CD1c-positive myeloid dendritic cell (primary cell): ENCODE results near the gene GOLM1.
A peak's percentile ranks its signal among the peaks of the same experiment; 100 is the strongest.
"Not testable (repeated sequence)": the region's sequence is repeated elsewhere in the genome, so short reads cannot be mapped to it uniquely, and the experiment has no call there.

Experiments
- DNase-seq: peaks from one replicate; pipeline ENCODE4 v3.0.0-alpha.2; 2016; ENCODE audit errors: extremely low spot score

GOLM1 gene, protein sequence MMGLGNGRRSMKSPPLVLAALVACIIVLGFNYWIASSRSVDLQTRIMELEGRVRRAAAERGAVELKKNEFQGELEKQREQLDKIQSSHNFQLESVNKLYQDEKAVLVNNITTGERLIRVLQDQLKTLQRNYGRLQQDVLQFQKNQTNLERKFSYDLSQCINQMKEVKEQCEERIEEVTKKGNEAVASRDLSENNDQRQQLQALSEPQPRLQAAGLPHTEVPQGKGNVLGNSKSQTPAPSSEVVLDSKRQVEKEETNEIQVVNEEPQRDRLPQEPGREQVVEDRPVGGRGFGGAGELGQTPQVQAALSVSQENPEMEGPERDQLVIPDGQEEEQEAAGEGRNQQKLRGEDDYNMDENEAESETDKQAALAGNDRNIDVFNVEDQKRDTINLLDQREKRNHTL

DNA sequence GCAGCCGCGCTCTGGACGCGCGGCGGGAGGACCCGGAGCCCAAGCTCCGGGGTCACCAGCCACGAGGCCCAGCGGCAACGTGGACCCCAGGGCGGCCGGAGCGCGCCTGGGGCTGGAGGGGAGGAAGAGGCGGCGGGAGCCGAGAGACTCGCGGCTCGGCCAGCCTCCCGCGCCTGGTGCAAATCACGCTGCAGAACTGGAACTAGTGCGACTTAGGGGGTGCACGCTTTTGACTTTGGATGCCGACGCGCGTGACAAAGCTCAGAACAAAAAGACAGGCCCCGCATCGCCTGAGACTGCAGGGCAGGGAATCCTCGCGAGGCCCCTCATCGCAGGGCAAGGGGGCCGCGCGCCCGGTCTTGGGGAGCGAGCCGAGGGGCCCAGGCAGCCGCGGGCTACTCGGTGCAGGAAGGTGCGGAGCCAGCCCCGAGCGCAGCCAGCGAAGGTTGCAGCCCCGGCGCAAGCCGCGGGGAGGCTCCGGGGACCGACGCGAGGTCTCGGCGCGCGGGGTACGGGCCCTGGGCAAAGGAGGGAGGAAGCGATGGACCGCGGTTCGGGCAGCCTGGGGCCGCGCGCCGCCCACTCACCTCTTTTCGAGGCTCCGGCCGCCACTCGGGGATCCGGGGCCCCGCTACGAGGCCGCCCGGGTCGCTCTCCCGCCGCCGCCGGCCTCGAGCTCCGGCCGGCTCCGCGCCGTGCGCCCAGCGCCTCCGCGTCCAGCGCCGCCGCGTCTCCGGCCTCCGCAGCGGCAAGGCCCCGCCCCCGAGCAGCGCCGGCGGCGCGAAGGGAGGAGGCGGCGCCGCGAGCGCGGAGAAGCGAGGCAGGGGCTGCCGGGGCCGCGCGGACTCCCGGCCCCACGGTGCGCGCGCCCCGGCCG is at the start of gene GOLM1:
Gene GOLM1 (minus strand): TSS at position 735 of the 877 bp plus-strand sequence. CDS start 20,238 bp downstream, outside the sequence.
- DNase-seq = peak; percentile 74

DNA sequence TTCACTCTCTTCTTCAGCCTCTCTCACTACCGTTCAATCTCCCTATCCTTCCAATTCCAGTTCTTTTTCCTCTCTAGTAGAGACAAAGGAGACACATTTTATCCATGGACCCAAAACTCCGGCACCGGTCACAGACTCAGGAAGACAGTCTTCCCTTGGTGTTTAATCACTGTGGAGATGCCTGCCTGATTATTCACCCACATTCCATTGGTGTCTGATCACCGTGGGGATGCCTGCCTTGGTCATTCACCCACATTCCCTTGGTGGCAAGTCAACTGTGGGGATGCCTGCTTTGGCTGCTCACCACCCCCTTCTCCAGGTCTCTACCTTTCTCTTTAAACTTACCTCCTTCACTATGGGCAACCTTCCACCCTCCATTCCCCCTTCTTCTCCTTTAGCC is 47.3 kb upstream of the GOLM1 start:
- not testable (repeated sequence) for DNase-seq

DNA sequence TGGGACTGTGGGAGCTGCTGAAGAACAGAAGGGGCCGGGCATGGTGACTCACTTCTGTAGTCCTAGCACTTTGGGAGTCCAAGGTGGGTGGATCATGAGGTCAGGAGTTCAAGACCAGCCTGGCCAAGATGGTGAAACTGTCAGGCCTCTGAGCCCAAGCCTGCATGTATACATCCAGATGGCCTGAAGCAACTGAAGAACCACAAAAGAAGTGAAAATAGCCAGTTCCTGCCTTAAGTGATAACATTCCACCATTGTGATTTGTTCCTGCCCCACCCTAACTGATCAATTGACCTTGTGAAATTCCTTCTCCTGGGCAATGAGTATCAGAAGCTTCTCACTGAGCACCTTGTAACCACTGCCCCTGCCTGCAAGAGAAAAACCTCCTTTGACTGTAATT is 46.6 kb upstream of the GOLM1 start:
- not testable (repeated sequence) for DNase-seq

DNA sequence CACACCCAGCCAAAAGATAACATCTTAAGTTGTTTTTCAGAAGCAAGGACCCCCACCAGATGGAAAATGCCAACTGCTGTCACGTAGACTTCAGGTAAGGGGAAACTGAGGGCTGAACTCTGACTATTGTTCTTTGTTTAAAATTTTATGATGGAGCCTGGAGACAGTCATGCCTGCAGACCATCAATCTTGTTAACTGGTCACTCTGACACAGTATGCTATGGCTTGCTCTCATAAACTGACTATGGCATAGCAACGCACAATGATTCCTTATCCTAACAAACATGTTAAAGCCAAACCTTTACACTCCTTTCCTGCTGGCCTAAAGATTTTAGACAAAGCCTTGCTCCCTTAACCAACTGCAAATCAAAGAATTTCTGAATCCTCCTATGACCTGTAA is 43.6 kb upstream of the GOLM1 start:
- DNase-seq = no peak

DNA sequence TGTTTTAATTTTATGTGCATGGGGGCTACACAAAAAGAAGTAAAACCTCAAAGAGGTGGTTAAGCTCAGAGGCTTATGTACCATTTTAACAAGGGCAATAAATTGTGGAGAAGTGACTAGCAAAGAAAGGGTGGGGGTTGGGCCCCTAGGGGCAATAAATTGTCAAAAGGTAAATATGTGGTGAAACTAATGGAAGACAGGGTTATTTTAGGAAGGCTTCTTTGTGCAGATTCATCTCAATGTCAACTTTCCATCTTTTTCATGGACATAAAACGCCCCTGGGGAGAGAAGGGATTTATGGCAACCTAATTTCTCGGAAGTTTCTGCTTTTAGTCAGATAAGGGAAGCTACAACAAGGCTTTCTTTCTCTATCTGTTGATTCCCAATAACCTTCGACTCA is 42.5 kb upstream of the GOLM1 start:
- DNase-seq = no peak

DNA sequence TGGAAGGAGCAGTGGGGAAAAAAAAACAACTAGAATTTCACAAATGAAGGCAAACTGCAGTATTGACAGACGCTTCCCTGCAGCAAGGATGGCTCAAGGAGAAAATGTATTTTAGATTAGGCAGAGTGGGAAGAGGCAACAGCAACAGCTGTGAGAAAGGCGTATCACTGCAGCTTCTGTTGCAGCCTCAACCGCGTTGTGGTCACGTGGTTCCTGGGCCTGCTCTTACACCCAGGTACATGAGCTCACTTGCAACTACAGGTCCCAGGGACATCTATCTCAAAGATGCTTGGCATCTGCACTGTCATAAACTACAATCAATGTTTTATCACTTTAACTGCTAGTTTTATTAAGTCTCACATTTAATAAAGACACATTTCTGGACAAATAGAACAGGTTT is 36.0 kb upstream of the GOLM1 start:
- no peak for DNase-seq

DNA sequence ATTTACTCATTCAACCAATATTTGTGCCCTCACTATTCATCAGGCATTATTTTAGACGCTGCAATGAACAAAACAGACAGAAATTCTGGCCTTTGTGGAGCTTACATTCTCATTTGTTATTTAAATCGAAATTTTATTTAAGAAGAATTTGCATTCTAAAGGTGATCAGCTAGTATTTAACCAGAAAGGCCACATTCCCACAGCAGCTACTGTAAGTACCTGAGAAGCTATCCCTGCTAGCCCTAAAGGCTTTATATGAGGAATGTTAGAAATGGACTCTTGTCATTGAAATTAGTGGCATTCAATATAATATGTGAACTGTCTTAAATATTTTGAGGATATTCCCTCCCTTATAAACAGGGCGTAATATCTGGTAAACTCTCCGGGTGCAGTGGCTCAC is 35.0 kb upstream of the GOLM1 start:
- DNase-seq = no peak

DNA sequence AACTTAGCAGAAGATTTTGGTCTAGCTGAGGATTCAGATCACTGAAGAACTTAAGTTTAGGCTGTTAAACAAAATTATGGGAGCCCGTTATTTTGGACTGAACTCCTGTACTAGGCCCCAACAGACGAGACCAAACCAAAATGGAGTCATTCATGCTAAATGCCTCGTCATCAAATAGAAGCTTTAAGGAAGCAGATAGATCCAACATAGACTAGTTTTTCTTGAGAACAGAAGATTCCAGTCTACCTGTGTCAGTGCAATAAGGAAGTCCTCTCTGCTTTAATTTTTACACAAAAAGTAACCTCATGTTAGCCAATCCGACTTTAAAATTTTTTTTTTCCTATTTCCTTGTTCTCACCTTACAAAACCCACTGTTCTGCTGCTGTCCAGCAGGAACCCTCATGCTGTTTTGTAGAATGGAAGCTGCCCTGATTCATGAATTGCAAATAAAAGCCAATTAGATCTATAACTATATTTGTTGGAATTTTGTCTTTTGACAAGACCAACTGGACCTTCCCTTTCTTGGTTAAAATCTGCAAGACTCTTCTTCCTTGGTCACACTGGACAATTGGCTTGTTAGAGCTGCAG is 29.0 kb upstream of the GOLM1 start:
- no peak for DNase-seq

DNA sequence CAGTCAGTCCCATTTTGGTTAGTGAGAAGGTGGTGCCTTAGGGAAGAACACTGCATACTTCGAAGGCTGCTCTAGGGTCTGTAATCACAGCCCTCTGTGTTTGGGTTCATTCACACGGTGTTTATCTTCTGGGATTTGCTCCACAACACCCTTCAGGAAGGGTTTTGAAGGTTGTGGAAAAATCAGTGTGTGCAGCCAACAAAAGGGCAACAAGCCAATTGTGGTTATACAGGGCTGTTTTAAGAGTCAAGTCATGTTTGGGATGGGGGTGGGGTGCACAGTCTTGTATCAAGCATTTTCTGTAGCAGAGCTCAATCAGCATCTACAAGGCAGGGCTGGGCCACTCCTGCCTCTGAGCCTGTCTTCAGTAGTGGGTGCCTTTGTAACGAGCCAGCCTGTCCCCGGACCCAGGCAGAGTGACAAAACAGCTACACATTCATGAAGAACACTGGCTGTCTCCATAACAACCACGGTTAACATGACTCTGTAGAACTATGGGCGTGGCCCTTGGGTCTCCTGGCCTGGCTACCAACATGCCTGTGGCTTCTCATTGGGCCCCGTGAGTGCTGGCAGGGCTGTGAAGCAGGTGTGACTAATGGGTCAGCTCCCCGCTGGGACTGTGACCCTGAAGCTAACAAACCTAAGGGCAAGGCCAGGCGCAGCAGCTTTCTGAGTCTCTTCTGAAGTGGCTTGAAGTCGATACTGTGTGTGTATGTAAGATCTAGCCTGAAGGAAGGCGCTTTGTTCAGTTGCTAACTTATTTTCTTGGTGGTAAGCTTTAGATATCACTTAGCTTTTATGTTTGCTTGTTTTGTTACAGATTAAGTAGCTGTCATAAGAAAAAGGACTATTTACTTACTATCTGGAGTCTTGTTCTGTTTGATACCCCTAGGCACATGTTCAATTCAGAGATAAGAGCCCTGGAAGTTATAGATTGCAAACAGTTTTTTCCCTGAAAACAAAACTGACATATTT is 27.9 kb upstream of the GOLM1 start:
- no peak for DNase-seq

DNA sequence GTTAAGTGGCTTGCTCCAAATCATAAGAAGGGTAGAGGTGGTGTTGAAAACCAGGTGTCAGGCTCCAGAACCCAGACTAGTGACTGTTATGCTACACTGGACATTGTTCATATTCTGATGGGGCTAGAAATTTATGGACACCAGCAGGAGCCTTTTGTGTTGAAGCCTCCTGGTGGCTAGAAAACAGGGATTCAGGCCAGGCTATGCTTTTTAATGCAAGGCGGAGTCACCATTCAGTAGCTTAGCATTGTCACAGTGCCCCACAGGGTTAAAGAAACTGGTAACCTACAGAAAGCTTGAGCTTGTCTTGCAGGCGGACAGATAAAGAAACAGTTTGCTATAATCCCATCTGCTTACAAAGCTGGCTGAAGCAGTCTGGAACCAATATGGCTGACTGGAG is 23.0 kb upstream of the GOLM1 start:
- no peak for DNase-seq

DNA sequence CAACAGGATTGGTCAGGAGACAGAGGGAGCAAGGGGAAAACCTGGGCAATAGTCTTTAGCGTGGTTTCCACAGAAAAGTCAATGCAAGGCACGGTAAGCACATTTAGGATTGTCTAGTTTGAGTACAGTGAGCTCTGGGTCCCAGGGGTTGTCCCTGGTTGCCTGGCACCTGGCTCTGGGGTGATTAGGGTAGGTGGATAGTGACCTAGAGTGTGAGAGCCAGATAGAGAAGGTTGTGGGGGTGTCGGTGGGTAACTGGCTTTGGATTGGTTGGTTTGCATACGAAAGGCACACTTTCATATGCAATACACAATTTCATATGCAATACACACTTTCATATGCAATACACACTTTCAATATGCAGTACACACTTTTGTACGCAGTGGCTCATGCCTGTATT is 20.1 kb upstream of the GOLM1 start:
- DNase-seq = no peak

DNA sequence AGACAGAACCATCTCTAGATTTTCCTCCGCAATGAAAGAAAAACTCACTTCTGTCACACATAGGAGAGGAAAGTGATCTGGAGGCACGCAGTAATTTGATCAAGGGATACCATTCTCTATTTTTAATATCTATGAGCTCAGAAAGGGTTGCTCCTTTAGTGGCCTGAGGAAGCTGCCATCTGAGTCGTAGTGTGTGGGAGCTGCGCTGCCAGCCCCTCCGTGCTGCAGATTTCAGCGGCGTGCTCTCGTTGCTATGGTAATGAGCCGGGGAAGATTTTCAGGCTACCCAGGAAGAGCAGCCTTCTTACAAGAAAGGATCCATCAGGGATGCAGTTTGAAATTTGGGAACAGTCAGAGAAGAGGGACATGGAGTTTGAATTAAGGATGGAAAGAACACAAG is 17.1 kb upstream of the GOLM1 start:
- no peak for DNase-seq

DNA sequence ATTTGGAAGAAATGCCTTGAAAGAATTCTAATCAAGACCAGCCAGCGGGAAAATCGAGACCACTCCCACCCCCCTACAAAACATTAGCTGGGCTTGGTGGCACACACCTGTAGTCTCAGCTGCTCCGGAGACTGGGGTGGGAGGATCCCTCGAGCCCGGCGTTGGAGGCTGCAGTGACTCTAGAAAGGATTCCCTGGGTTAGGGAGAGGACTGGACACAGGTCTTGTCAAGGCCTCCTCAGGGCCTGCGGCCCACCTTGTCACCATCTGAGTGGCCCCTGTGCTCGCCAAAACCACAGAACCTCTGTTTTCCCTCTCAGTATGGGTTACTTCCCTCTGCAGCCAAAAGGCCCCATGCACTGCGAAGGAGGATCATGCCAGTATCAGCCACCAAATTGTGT is 16.5 kb upstream of the GOLM1 start:
- DNase-seq = no peak

DNA sequence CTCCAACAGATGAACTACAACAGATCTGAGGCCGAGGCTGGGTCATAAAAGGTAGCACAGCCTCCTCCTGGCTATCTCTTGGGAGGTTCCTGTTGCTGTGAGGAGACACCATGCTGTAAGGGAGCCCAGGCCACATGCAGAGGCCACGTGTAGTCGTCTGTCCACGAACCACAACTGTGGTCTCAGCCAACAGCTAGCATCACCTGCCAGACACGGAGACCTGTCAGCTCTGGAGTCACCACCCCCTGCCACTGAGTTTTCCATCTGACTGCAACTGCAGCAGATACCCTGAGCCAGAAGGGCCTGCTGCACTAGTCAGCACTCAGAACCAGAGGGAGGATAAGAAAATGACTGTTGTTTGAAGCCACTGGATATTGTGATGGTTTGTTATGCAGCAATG is 12.7 kb upstream of the GOLM1 start:
- DNase-seq = no peak

DNA sequence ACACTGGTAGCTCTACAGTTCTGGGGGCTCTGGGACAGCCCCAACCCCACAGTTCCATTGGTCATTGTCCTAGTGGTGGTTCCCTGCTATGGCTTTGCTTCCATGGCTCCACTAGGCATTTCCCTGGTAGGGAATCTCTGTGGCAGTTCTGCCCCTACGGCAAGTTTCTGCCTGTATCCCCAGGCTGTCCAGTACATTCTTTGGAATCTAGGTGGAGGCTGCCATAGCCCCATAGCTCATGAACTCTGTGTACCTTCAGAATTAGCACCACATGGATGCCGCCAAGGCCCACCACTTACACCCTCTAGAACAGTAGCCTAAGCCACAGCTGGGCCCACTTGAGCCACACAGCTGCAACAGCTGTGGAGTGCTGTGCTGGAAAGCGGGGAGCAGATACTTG is 3.3 kb upstream of the GOLM1 start:
- DNase-seq = no peak

DNA sequence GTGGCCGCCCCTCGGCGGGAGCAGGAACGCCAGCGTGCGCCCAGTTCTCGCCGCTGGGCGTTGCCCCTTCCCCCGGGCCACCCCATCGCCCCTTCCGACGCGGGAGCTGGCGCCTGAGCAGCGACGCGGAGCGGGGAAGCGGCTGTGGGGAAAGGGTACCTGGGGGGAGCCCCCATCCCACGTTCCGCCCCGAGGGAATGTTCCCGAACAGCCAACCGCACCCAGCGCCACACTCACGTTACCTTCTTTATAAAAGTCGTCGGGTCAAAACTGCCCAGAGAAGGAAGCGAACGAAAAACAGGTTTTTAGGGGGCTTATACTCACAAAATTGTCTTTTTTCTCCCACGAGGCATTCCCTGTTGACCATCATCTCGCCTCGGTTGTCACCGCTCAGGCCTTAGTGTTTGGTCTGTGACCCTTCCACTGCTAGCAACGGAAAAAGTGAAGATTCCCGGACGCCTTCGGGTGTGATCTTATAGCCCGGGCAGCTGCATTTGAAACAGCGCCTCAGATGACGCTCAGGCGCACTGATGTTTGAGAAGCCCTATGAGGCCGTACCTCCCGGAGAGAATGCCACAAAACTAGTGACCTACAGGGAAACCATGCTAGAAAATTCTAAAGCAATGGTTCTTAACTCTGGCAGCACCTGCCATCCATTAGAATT is 475 bp upstream of the GOLM1 start:
- DNase-seq = peak; percentile 34

DNA sequence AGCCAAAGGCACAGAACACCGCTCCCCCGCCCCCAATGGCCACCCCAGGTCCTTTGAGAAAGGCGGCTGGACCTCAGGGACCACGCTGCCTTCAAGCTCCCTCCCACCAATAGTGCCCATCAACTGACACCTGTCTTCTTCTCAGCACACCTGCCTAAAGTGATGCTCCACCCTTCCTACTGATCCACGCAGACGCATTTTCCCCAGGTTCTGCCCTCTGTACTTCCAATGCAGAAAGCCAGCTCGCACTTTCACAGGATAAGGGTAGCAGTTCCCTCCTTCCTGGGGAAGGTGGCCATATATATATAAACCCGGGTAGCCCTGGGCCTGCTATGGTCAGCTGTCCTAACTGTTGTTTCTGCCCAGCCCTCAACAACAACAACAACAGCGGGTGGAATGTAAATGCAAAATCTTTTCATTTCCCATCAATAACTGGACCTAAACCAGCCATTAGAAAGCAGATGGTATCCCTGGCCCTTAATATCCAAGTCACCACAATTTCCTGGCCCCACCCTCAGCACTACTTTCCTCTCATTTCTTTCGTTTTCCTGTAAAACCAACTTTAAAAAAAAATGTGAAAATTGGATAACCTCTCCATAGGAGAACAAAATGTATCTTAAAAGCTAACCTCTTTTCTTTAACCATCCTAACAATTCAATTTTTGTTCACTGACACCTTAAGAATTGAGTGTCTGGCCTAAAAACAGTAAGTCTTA is 1.7 kb downstream of the GOLM1 start:
- DNase-seq = no peak

DNA sequence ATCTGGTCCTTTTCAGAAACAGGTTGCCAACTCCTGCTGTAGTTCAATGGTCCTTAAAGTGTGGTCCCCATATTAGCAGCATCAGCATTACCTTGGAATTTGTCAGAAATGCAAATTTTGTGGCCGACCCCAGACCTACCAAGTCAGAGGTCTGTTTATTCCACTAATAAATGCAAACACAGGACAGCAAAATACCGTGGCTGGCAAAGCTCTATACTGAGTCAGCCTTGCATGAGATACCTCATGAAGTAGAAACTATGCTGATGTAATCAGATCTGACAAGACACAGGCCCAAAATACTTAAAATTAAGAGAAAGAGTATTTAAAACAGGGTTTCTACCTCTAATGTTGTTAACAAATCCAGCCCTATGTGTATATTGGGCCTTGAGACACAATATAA is 3.0 kb downstream of the GOLM1 start:
- no peak for DNase-seq

DNA sequence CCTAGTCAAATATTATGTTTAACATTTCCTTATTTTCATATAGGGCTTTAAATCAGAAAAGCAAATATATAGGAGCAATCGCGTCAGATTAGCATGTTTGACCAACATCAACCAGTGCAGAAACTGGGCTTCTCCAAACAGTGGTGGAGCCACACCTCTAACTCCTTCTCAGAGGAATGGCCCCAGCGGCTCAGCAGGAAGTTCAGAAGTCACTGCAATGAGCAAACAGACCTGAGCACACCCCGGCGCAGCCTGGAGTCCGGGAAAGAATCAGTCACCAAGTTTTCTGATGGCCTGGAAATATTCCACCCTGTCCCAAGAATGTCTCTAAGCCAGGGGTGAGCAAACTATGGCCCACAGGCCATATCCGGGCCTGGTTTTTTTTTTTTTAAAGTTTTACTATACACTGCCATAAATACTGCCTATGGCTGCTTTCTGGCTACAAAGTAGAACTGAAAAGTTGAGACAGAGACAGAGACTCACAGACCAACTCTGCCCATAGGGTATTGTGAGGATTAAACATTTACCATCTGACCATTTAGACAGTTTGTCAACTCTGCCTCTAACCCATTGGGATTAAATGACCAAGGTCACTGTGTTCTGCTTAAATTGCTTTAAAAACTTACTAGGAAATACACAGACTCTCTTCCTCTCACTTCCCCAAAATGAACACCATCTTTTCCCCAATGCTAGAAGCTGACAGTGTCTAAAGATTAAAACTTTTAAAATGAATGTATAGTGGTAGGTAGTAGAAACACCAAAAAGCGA is 5.4 kb downstream of the GOLM1 start:
- peak; percentile 39 for DNase-seq
